ENCODE measurements around the gene LRIG2.

- TF ChIP-seq POLR2A (IDR thresholded peaks at IDR 0.05): no peak
- no peak for TF ChIP-seq CTCF (IDR thresholded peaks at IDR 0.05)
Measured at GRCh38 chr1:113090051-113090450, 17.1 kb downstream of the LRIG2 start.

All from testis (tissue), 2 donors.